Osteoblast (primary cell): ENCODE data around the gene PRTFDC1. TPM values are rescaled to one million over a fixed set of nuclear protein-coding genes. Genes with fewer than 3 reads are reported as not detected.

ENCODE experiments used
- DNase-seq: peaks from one replicate; pipeline ENCODE4 v3.0.0; 2011; ENCODE audit warnings: low spot score, mixed read lengths; ENCODE audit not compliant: insufficient read length; ENCODE audit errors: missing footprints
- H2AFZ ChIP-seq: 2 replicates; pipeline ENCODE4 v1.6.0; 2011; ENCODE audit warnings: mild to moderate bottlenecking, low read length
- H3K27ac ChIP-seq: 2 replicates; pipeline ENCODE4 v1.5.1; 2011; ENCODE audit warnings: mild to moderate bottlenecking, low read depth, low read length, moderate library complexity
- H3K27me3 ChIP-seq: 2 replicates; pipeline ENCODE4 v1.6.0; 2012; ENCODE audit warnings: mild to moderate bottlenecking, control low read depth, inconsistent platforms, low read length, moderate library complexity; ENCODE audit not compliant: insufficient read depth
- H3K36me3 ChIP-seq: 2 replicates; pipeline ENCODE4 v1.5.1; 2011; ENCODE audit warnings: mild to moderate bottlenecking, low read length, control low read depth, moderate library complexity; ENCODE audit not compliant: insufficient read depth
- H3K4me1 ChIP-seq: 2 replicates; pipeline ENCODE4 v1.5.1; 2011; ENCODE audit warnings: mild to moderate bottlenecking, low read length, control low read depth, moderate library complexity; ENCODE audit not compliant: insufficient read depth
- H3K4me2 ChIP-seq: 2 replicates; pipeline ENCODE4 v1.6.0; 2011; ENCODE audit warnings: mild to moderate bottlenecking, low read length; ENCODE audit not compliant: insufficient read depth
- H3K4me3 ChIP-seq: fragments of 200-600 bp; sonication (generic); 3 replicates; pipeline ENCODE4 v1.5.1; 2012; ENCODE audit warnings: mild to moderate bottlenecking, low read length, inconsistent platforms; ENCODE audit not compliant: insufficient read depth
- H3K79me2 ChIP-seq: 2 replicates; pipeline ENCODE4 v1.6.0; 2012; ENCODE audit warnings: mild to moderate bottlenecking, low read length, control low read depth, inconsistent platforms; ENCODE audit not compliant: insufficient read depth
- H3K9me3 ChIP-seq: 2 replicates; pipeline ENCODE4 v1.5.1; 2011; ENCODE audit warnings: low read depth, low read length, control low read depth
- H4K20me1 ChIP-seq: 2 replicates; pipeline ENCODE4 v1.6.0; 2012; ENCODE audit warnings: mild to moderate bottlenecking, low read length, control low read depth; ENCODE audit not compliant: insufficient read depth
- CTCF ChIP-seq: IDR thresholded peaks from 2 replicates; pipeline ENCODE4 v1.5.1; 2011; ENCODE audit warnings: mild to moderate bottlenecking, low read depth, low read length, moderate library complexity; ENCODE audit errors: extremely low read depth
- total RNA-seq: library from RNA; depleted of rRNA; stranded (reverse); fragments of >200 nt; gene quantifications from 2 replicates; pipeline ENCODE4 v1.2.3, GENCODE V29; 2012

PRTFDC1 gene
- total RNA-seq, 1 donor: 5.1 TPM

DNA sequence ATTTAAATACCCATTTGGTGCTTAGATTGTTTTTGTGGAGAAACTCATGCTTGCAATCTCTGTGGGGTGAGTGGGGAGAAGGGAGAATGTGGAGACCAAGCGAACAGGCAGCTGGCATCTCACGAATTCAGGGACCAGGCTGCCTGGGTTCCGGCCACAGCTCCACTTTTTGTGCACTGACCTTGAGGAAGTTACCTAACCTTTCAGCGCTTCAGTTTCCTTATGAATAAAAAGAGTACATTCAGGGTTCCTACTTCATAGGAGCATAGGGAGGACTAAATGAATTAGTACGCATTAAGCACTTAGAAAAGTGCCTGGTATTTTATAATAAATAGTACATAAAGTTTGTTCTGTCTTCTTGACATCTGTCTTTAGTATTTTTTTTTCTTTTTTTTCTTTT lies 72.5 kb downstream of the PRTFDC1 start:
- no peak overlapping the region for H3K27ac ChIP-seq
- peak; percentile 69 for DNase-seq
- H4K20me1 ChIP-seq: no peaks in the 10 kb centered on the region
- H3K4me1 ChIP-seq: peaks cover 7% of the 10 kb centered on the region
- H3K36me3 ChIP-seq: no peaks in the 10 kb centered on the region
- no peak overlapping the region for H3K4me3 ChIP-seq
- H3K4me2 ChIP-seq: no peak overlapping the region
- H3K9me3 ChIP-seq: no peaks in the 10 kb centered on the region
- no peaks in the 10 kb centered on the region for H3K27me3 ChIP-seq
- no peak for TF ChIP-seq CTCF
- no peak overlapping the region for H2AFZ ChIP-seq
- no peaks in the 10 kb centered on the region for H3K79me2 ChIP-seq

DNA sequence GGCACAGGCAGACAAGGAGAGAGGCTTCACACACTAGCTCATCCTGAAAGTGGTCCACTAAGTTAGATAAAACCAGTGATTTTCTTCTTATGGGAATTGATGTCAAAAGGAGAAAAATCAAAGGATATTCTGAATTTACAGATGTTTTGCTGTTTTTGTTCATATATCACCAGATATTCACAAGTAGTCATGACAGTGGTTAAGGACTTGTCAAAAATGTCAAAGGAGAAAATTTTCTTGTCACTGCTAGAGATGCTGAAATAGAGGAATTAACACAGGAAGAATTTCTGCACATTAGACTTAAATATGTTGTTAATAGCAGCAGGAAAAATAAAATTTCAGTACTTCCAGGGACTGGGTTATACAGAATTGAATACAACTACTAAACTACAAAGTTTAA lies 78.3 kb downstream of the PRTFDC1 start:
- no peak for DNase-seq
- no peak overlapping the region for H2AFZ ChIP-seq
- peaks cover 26% of the 10 kb centered on the region for H3K4me1 ChIP-seq
- H3K27me3 ChIP-seq: no peaks in the 10 kb centered on the region
- H3K79me2 ChIP-seq: no peaks in the 10 kb centered on the region
- H3K4me2 ChIP-seq: no peak overlapping the region
- no peaks in the 10 kb centered on the region for H4K20me1 ChIP-seq
- H3K27ac ChIP-seq: peak overlapping the region; percentile 75
- H3K4me3 ChIP-seq: no peak overlapping the region
- TF ChIP-seq CTCF: no peak
- H3K9me3 ChIP-seq: no peaks in the 10 kb centered on the region
- H3K36me3 ChIP-seq: no peaks in the 10 kb centered on the region

DNA sequence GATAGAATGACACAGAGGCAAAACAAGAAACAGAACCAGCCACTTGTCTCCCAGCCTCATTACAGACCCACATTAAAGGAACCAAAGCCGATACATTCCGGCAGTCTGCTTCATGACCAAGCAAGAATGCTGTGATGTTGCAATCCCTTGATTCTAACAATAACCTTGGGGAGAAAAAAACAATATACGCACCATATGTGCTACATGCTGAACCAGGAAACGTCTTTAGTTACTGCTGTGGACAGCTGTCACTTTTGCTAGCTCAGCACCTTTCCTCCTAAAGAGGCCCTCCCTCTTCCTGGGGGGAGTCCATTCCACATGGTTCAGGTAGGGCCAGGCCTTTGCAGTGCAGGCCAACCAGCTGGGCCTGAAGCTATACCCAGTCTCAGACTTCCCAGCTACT lies 79.1 kb downstream of the PRTFDC1 start:
- no peaks in the 10 kb centered on the region for H3K27me3 ChIP-seq
- peak; percentile 88 for DNase-seq
- H3K36me3 ChIP-seq: no peaks in the 10 kb centered on the region
- H2AFZ ChIP-seq: peak overlapping the region; percentile 66
- H3K27ac ChIP-seq: peak overlapping the region; percentile 75
- peak overlapping the region; percentile 12 for H3K4me3 ChIP-seq
- H3K79me2 ChIP-seq: no peaks in the 10 kb centered on the region
- H3K4me1 ChIP-seq: peaks cover 26% of the 10 kb centered on the region
- no peaks in the 10 kb centered on the region for H4K20me1 ChIP-seq
- no peak for TF ChIP-seq CTCF
- H3K4me2 ChIP-seq: peak overlapping the region; percentile 70
- no peaks in the 10 kb centered on the region for H3K9me3 ChIP-seq

GRCh38 chr10:24872790-24873182 lies 79.6 kb downstream of the PRTFDC1 start:
- H3K27ac ChIP-seq: peak overlapping the region; percentile 75
- H3K27me3 ChIP-seq: no peaks in the 10 kb centered on the region
- no peaks in the 10 kb centered on the region for H3K9me3 ChIP-seq
- H2AFZ ChIP-seq: no peak overlapping the region
- no peak overlapping the region for H3K4me3 ChIP-seq
- H4K20me1 ChIP-seq: no peaks in the 10 kb centered on the region
- no peak for TF ChIP-seq CTCF
- peak overlapping the region; percentile 70 for H3K4me2 ChIP-seq
- no peaks in the 10 kb centered on the region for H3K79me2 ChIP-seq
- H3K4me1 ChIP-seq: peaks cover 26% of the 10 kb centered on the region
- DNase-seq: no peak
- no peaks in the 10 kb centered on the region for H3K36me3 ChIP-seq
